H1 (cell line): ENCODE data around the gene AIF1L.

ENCODE experiments used
- ATF2 ChIP-seq: IDR thresholded peaks from 2 replicates; pipeline ENCODE4 v1.6.1; 2012; ENCODE audit warnings: low read length, inconsistent platforms
- EZH2 ChIP-seq: fragments of 200-600 bp; sonication (generic); IDR thresholded peaks from 2 replicates; pipeline ENCODE4 v1.7.1; 2012; ENCODE audit warnings: low read depth, mild to moderate bottlenecking, moderate library complexity, low read length, inconsistent platforms; ENCODE audit not compliant: severe bottlenecking
- KDM4A ChIP-seq: IDR thresholded peaks from one replicate; pipeline ENCODE4 v1.7.1; 2012; ENCODE audit warnings: low read depth, mild to moderate bottlenecking, moderate library complexity, low read length, inconsistent platforms; ENCODE audit not compliant: severe bottlenecking
- POLR2A ChIP-seq, 2 experiments: IDR thresholded peaks; 1 replicate in 1 of 2; 2 replicates in 1 of 2; pipeline ENCODE4 v1.6.1; 2011; ENCODE audit warnings: low read depth in 2 of 2, low read length in 2 of 2, mild to moderate bottlenecking in 2 of 2; ENCODE audit errors: control extremely low read depth in 1 of 2
- RBBP5 ChIP-seq: IDR thresholded peaks from 2 replicates; pipeline ENCODE4 v1.7.1; 2012; ENCODE audit warnings: low read depth, mild to moderate bottlenecking, inconsistent platforms, low read length, moderate library complexity, borderline replicate concordance
- RNF2 ChIP-seq: fragments of 200-900, 300-1000 bp; sonication (generic); IDR thresholded peaks from 2 replicates; pipeline ENCODE4 v1.7.1; 2016; ENCODE audit warnings: borderline replicate concordance, low read depth, mild to moderate bottlenecking, antibody characterized with exemption, low read length; ENCODE audit not compliant: poor library complexity, severe bottlenecking; ENCODE audit errors: missing control alignments
- SP1 ChIP-seq: IDR thresholded peaks from 2 replicates; pipeline ENCODE4 v1.6.1; 2011; ENCODE audit warnings: low read depth, low read length
- TEAD4 ChIP-seq: IDR thresholded peaks from 2 replicates; pipeline ENCODE4 v1.6.1; 2012; ENCODE audit warnings: low read depth, low read length, inconsistent platforms, mixed read lengths
- TF ChIP-seq, protein P1 (sequence below), 3 experiments: IDR thresholded peaks; 1 replicate in 2 of 3; 2 replicates in 1 of 3; pipeline versions ENCODE4 v1.5.1 to v1.6.1; 2011; ENCODE audit warnings: low read length in 3 of 3, mild to moderate bottlenecking in 3 of 3, inconsistent platforms in 2 of 3, low read depth in 1 of 3, moderate library complexity in 1 of 3; ENCODE audit not compliant: insufficient read depth in 1 of 3; ENCODE audit errors: control extremely low read depth in 1 of 3

GRCh38 chr9:131091352-131091992 lies 4.9 kb upstream of the AIF1L start:
- TF ChIP-seq, protein P1, sequence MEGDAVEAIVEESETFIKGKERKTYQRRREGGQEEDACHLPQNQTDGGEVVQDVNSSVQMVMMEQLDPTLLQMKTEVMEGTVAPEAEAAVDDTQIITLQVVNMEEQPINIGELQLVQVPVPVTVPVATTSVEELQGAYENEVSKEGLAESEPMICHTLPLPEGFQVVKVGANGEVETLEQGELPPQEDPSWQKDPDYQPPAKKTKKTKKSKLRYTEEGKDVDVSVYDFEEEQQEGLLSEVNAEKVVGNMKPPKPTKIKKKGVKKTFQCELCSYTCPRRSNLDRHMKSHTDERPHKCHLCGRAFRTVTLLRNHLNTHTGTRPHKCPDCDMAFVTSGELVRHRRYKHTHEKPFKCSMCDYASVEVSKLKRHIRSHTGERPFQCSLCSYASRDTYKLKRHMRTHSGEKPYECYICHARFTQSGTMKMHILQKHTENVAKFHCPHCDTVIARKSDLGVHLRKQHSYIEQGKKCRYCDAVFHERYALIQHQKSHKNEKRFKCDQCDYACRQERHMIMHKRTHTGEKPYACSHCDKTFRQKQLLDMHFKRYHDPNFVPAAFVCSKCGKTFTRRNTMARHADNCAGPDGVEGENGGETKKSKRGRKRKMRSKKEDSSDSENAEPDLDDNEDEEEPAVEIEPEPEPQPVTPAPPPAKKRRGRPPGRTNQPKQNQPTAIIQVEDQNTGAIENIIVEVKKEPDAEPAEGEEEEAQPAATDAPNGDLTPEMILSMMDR (IDR thresholded peaks at IDR 0.05; ENCODE audit: control extremely low read depth in 1 of 3, insufficient read depth in 1 of 3, low read depth in 1 of 3, low read length in 3 of 3) = no peak
- TF ChIP-seq EZH2 (no peak), KDM4A (no peak), RBBP5 (no peak), TEAD4 (no peak), POLR2A (IDR thresholded peaks at IDR 0.05; ENCODE audit: control extremely low read depth in 1 of 2, low read depth in 2 of 2, low read length in 2 of 2) (no peak), SP1 (no peak), ATF2 (no peak), RNF2 (no peak)
